ENCODE measurements around the gene AQP2. TPM values are rescaled to one million over a fixed set of nuclear protein-coding genes. Genes with fewer than 3 reads are reported as not detected.

The AQP2 gene
- total and polyA plus RNA-seq, 2 of the 13 experiments (the other 11 are each of a cell fraction or from before 2014, with no cell fraction given): not detected

DNA sequence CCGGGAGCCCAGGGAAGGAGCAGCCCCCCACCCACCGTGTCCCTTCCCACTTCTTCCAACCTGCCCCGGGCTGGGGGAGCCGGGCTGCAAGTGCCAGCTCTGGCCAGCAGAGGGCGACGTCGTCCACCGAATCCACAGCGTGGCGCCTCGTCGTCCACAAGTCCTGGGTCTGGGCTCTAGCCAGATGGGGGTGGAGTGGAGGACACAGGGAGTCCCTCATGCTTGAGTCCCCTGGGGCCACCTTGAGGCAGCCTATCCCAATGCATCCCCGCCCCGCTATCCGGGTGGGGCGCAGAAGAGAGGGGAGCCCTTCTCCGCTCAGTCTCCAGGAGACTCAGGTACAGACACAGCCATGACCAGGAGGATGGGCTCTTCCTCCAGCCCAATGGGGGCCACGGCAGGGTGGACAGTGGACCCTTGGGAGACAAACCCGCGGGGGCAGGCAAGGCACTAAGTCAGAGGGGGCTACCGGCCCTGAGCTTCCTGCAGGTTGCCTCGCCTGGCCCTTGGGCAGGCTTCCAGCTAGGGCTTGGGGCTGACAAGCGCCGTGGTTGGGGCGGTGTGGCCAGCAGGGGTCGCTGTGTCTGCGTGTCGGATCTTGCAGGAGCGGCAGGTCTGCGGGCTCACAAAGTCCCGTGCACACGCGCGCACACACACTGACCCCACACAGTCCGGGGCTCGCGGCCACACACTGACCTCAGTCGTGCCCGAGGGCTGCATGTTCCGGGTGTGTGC is 16.7 kb downstream of the AQP2 start (continued):
- TF ChIP-seq, protein P1, sequence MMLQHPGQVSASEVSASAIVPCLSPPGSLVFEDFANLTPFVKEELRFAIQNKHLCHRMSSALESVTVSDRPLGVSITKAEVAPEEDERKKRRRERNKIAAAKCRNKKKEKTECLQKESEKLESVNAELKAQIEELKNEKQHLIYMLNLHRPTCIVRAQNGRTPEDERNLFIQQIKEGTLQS (CRISPR knock-in tag; IDR thresholded peaks at IDR 0.05): no peak; the same call in 1 of the 2 replicates
- TF ChIP-seq SIX1 (CRISPR knock-in tag; IDR thresholded peaks at IDR 0.05; ENCODE audit: borderline replicate concordance) (no peak), THAP11 (CRISPR knock-in tag; IDR thresholded peaks at IDR 0.05) (no peak), FLYWCH1 (CRISPR knock-in tag; IDR thresholded peaks at IDR 0.05) (no peak), GMEB1 (CRISPR knock-in tag; IDR thresholded peaks at IDR 0.05; ENCODE audit: borderline replicate concordance) (0 out of 2 replicates have a peak, but pooled peaks have one; percentile 7), ZBTB21 (CRISPR knock-in tag; IDR thresholded peaks at IDR 0.05) (no peak), TBL1XR1 (IDR thresholded peaks at IDR 0.05; ENCODE audit: borderline replicate concordance, low read length, partially characterized antibody) (no peak), KAT8 (CRISPR knock-in tag; IDR thresholded peaks at IDR 0.05) (no peak), BORCS8-MEF2B (CRISPR knock-in tag; IDR thresholded peaks at IDR 0.05) (no peak), MTA1 (CRISPR knock-in tag; IDR thresholded peaks at IDR 0.05; ENCODE audit: borderline replicate concordance) (no peak), SMAD9 (CRISPR knock-in tag; IDR thresholded peaks at IDR 0.05) (0 out of 2 replicates have a peak, but pooled peaks have one; percentile 68), SYNCRIP (IDR thresholded peaks at IDR 0.05; ENCODE audit: insufficient read depth, low read depth, low read length) (no peak), CENPBD1 (CRISPR knock-in tag; IDR thresholded peaks at IDR 0.05; ENCODE audit: borderline replicate concordance, low read depth) (no peak), BHLHE40 (IDR thresholded peaks at IDR 0.05; ENCODE audit: low read length) (0 out of 2 replicates have a peak, but pooled peaks have one; percentile 58), ATF4 (CRISPR knock-in tag; IDR thresholded peaks at IDR 0.05) (no peak), ZNF768 (CRISPR knock-in tag; IDR thresholded peaks at IDR 0.05) (no peak), HOXD1 (CRISPR knock-in tag; IDR thresholded peaks at IDR 0.05) (no peak), ARHGAP35 (CRISPR knock-in tag; IDR thresholded peaks at IDR 0.05; ENCODE audit: borderline replicate concordance) (no peak; the same call in 1 of the 2 replicates), KLF16 (CRISPR knock-in tag; IDR thresholded peaks at IDR 0.05) (no peak)
- TF ChIP-seq, protein P2, sequence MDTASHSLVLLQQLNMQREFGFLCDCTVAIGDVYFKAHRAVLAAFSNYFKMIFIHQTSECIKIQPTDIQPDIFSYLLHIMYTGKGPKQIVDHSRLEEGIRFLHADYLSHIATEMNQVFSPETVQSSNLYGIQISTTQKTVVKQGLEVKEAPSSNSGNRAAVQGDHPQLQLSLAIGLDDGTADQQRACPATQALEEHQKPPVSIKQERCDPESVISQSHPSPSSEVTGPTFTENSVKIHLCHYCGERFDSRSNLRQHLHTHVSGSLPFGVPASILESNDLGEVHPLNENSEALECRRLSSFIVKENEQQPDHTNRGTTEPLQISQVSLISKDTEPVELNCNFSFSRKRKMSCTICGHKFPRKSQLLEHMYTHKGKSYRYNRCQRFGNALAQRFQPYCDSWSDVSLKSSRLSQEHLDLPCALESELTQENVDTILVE (CRISPR knock-in tag; IDR thresholded peaks at IDR 0.05): no peak
- TF ChIP-seq, protein P3, sequence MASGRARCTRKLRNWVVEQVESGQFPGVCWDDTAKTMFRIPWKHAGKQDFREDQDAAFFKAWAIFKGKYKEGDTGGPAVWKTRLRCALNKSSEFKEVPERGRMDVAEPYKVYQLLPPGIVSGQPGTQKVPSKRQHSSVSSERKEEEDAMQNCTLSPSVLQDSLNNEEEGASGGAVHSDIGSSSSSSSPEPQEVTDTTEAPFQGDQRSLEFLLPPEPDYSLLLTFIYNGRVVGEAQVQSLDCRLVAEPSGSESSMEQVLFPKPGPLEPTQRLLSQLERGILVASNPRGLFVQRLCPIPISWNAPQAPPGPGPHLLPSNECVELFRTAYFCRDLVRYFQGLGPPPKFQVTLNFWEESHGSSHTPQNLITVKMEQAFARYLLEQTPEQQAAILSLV (CRISPR knock-in tag; IDR thresholded peaks at IDR 0.05; ENCODE audit: borderline replicate concordance): peak; percentile 23; the same call in 1 of the 2 replicates
- TF ChIP-seq, protein P4, sequence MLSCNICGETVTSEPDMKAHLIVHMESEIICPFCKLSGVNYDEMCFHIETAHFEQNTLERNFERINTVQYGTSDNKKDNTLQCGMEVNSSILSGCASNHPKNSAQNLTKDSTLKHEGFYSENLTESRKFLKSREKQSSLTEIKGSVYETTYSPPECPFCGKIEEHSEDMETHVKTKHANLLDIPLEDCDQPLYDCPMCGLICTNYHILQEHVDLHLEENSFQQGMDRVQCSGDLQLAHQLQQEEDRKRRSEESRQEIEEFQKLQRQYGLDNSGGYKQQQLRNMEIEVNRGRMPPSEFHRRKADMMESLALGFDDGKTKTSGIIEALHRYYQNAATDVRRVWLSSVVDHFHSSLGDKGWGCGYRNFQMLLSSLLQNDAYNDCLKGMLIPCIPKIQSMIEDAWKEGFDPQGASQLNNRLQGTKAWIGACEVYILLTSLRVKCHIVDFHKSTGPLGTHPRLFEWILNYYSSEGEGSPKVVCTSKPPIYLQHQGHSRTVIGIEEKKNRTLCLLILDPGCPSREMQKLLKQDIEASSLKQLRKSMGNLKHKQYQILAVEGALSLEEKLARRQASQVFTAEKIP (CRISPR knock-in tag; IDR thresholded peaks at IDR 0.05; ENCODE audit: borderline replicate concordance): no peak

Measured in HepG2 (cell line).